WERI-Rb-1 (cell line): ENCODE results near the gene ING4.

Source experiments
- DNase-seq: peaks from one replicate; pipeline ENCODE4 v3.0.0-alpha.2; 2020
- H3K27ac ChIP-seq: fragments of 250-450 bp; sonication (Bioruptor Pico); 2 replicates; pipeline ENCODE4 v1.5.1; 2020; ENCODE audit warnings: mild to moderate bottlenecking, moderate library complexity
- H3K27me3 ChIP-seq: fragments of 250-450 bp; sonication (Bioruptor Pico); 2 replicates; pipeline ENCODE4 v1.5.1; 2021; ENCODE audit warnings: mild to moderate bottlenecking, low read depth, moderate library complexity; ENCODE audit not compliant: insufficient read depth, severe bottlenecking
- H3K36me3 ChIP-seq: fragments of 250-450 bp; sonication (Bioruptor Pico); 2 replicates; pipeline ENCODE4 v1.5.1; 2020; ENCODE audit warnings: mild to moderate bottlenecking, moderate library complexity
- H3K4me3 ChIP-seq: 2 replicates; pipeline ENCODE4 v1.5.1; 2011; ENCODE audit warnings: low read depth, mild to moderate bottlenecking, control low read depth, low read length
- H3K9me3 ChIP-seq: fragments of 250-450 bp; sonication (Bioruptor Pico); 2 replicates; pipeline ENCODE4 v1.5.1; 2021; ENCODE audit warnings: mild to moderate bottlenecking, moderate library complexity; ENCODE audit not compliant: severe bottlenecking
- CTCF ChIP-seq: IDR thresholded peaks from 2 replicates; pipeline ENCODE4 v1.5.1; 2011; ENCODE audit warnings: low read depth, mild to moderate bottlenecking, control low read depth, inconsistent platforms, low read length

ING4 gene

GRCh38 chr12:6699989-6700645 is 37.2 kb upstream of the ING4 start:
- H3K4me3 ChIP-seq = peak overlapping the region; percentile 79
- H3K36me3 ChIP-seq = peaks cover 3% of the 10 kb centered on the region
- DNase-seq = peak; percentile 38
- no peaks in the 10 kb centered on the region for H3K27me3 ChIP-seq
- H3K9me3 ChIP-seq = no peaks in the 10 kb centered on the region
- H3K27ac ChIP-seq = peak overlapping the region; percentile 63
- no peak for TF ChIP-seq CTCF

- Histone ChIP-seq H3K36me3 (peaks cover 3% of the 10 kb centered on the region), H3K27me3 (no peaks in the 10 kb centered on the region), H3K9me3 (no peaks in the 10 kb centered on the region), H3K4me3 (peak overlapping the region; percentile 79), H3K27ac (no peak overlapping the region)
- no peak for DNase-seq
- TF ChIP-seq CTCF = no peak
These were observed 36.5 kb upstream of the ING4 start for GRCh38 chr12:6699259-6699988.

DNA sequence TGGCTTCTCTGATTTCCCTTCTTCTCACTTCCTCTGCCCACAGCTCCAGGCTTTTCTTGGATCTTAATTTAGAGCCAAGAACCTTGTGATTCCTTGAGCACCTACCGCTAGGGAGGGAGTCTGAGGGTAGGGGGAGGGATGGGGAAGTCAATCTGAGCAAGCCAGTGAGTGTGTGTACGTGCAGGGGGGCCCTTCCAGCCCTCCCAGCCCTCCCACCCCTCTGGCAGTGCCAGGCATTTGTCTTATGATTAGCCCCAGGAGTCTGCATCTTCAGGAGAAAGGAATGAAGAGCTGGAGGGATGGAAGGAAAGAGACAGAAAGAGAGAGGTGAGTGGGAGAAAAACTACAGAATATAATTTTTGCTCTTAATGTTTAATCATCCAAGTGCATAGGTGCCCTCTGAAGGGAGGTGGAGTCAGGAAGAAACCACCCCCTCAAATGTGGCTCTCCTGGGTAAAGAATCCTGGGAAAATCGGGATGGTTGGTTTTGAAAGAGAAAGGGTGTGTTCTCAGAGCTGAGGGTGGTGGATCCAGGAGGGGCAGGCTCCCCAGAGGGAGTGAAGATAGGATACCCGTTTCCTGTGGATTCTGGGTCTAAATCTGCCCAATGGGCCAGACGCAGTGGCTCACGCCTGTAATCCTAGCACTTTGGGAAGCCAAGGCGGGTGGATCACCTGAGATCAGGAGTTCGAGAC is 35.6 kb upstream of the ING4 start:
- peaks cover 3% of the 10 kb centered on the region for H3K36me3 ChIP-seq
- H3K9me3 ChIP-seq = no peaks in the 10 kb centered on the region
- H3K4me3 ChIP-seq = no peak overlapping the region
- no peak for TF ChIP-seq CTCF
- no peak for DNase-seq
- no peak overlapping the region for H3K27ac ChIP-seq
- no peaks in the 10 kb centered on the region for H3K27me3 ChIP-seq

- peak; percentile 85 for TF ChIP-seq CTCF
- no peaks in the 10 kb centered on the region for H3K27me3 ChIP-seq
- H3K36me3 ChIP-seq = peaks cover 3% of the 10 kb centered on the region
- no peaks in the 10 kb centered on the region for H3K9me3 ChIP-seq
- peak; percentile 65 for DNase-seq
- no peak overlapping the region for H3K4me3 ChIP-seq
- no peak overlapping the region for H3K27ac ChIP-seq
These were observed 34.8 kb upstream of the ING4 start for GRCh38 chr12:6697584-6698351.

- TF ChIP-seq CTCF = no peak
- Histone ChIP-seq H3K36me3 (peaks cover 3% of the 10 kb centered on the region), H3K27me3 (no peaks in the 10 kb centered on the region), H3K9me3 (no peaks in the 10 kb centered on the region), H3K4me3 (no peak overlapping the region), H3K27ac (no peak overlapping the region)
- no peak for DNase-seq
These were observed 34.0 kb upstream of the ING4 start for GRCh38 chr12:6696690-6697583.
